Naive thymus-derived CD8-positive, alpha-beta T cell (primary cell): ENCODE measurements around the gene NRXN3. TPM values are rescaled to one million over a fixed set of nuclear protein-coding genes. Genes with fewer than 3 reads are reported as not detected.
"Not testable (repeated sequence)": the region's sequence is repeated elsewhere in the genome, so short reads cannot be mapped to it uniquely, and the experiment has no call there.

Source experiments
- ATAC-seq, 2 donors: fragments of 150-1000 bp; cut with Tn5 transposase in 1 of 2; sonication (Bioruptor Pico), chemical (Tn5 transposase) in 1 of 2; 1 replicate in 1 of 2; 2 replicates in 1 of 2; pipeline ENCODE4 v1.10.0; 2021; ENCODE audit warnings: mild to moderate bottlenecking in 2 of 2, moderate library complexity in 2 of 2
- POLR2A ChIA-PET: fragments of 350-600 bp; sonication (Branson Sonifier 250); formaldehyde crosslinking; loops from one replicate; lab custom pipeline; 2021; ENCODE audit warnings: antibody characterized with exemption; lab: Charles Lee
- DNase-seq, 10 donors: peaks; one replicate each; pipeline versions ENCODE4 v3.0.0 to v3.0.0-alpha.2; 2020 to 2022
- H3K27ac Mint-ChIP-seq, 10 donors: one replicate each; pipeline ENCODE4 v1.8.0; 2020 to 2022; ENCODE audit warnings: mild to moderate bottlenecking in 10 of 10, mixed read lengths in 10 of 10, moderate library complexity in 4 of 10, inconsistent platforms in 1 of 10
- H3K27me3 Mint-ChIP-seq, 5 donors: one replicate each; pipeline ENCODE4 v1.8.0; 2021 to 2022; ENCODE audit warnings: mixed read lengths in 5 of 5
- H3K36me3 Mint-ChIP-seq, 3 donors: one replicate each; pipeline ENCODE4 v1.8.0; 2020 to 2022; ENCODE audit warnings: mixed read lengths in 3 of 3, mild to moderate bottlenecking in 2 of 3, inconsistent platforms in 1 of 3
- H3K4me1 Mint-ChIP-seq, 4 donors: one replicate each; pipeline ENCODE4 v1.8.0; 2021 to 2022; ENCODE audit warnings: mixed read lengths in 4 of 4
- H3K4me3 Mint-ChIP-seq, 10 donors: one replicate each; pipeline ENCODE4 v1.8.0; 2020 to 2022; ENCODE audit warnings: mild to moderate bottlenecking in 10 of 10, mixed read lengths in 10 of 10, moderate library complexity in 6 of 10, inconsistent platforms in 1 of 10
- H3K9me3 Mint-ChIP-seq, 9 donors: one replicate each; pipeline ENCODE4 v1.8.0; 2020 to 2022; ENCODE audit warnings: mixed read lengths in 9 of 9, mild to moderate bottlenecking in 3 of 9, inconsistent platforms in 1 of 9, moderate library complexity in 1 of 9
- polyA plus RNA-seq, 3 donors: library from polyadenylated mRNA; unstranded; fragments of 300-500 nt; fragmentation: Illumina TruSeq; gene quantifications; one replicate each; pipeline ENCODE4 v1.2.3, GENCODE V29; 2021
- total RNA-seq, 8 experiments: library from RNA in 2 of 8; stranded (reverse) in 2 of 8; gene quantifications; one replicate each; pipeline ENCODE4 v1.2.3 and lab custom pipeline; 2021 to 2026

The NRXN3 gene
- total and polyA plus RNA-seq, 5 experiments from 2014 or later = not detected

GRCh38 chr14:78448164-78449094 lies 278.3 kb downstream of the NRXN3 start:
- DNase-seq = no peak
- H3K4me1 Mint-ChIP-seq = no peaks in the 10 kb centered on the region
- no peaks in the 10 kb centered on the region for H3K36me3 Mint-ChIP-seq
- no peak overlapping the region for H3K27ac Mint-ChIP-seq
- ATAC-seq = no peak
- no peak overlapping the region for H3K4me3 Mint-ChIP-seq
- H3K27me3 Mint-ChIP-seq = peaks cover 0 to 7% (median 2%) of the 10 kb centered on the region in 5 donors
- H3K9me3 Mint-ChIP-seq = peaks cover 0 to 4% (median 0%) of the 10 kb centered on the region in 9 donors
- POLR2A ChIA-PET = no interaction called here

- Mint-ChIP-seq H3K27ac (no peak overlapping the region), H3K27me3 (peaks cover 0 to 4% (median 0%) of the 10 kb centered on the region in 5 donors), H3K36me3 (no peaks in the 10 kb centered on the region), H3K4me1 (no peaks in the 10 kb centered on the region), H3K4me3 (no peak overlapping the region), H3K9me3 (peaks cover 0 to 3% (median 0%) of the 10 kb centered on the region in 9 donors)
- DNase-seq (no peak), ATAC-seq (no peak)
- POLR2A ChIA-PET = no interaction called here
Measured at GRCh38 chr14:78450669-78451318, 280.6 kb downstream of the NRXN3 start.

- H3K4me3 Mint-ChIP-seq = no peak overlapping the region
- DNase-seq (no peak), ATAC-seq (no peak)
- POLR2A ChIA-PET = no interaction called here
- H3K36me3 Mint-ChIP-seq = no peaks in the 10 kb centered on the region
- H3K27ac Mint-ChIP-seq = no peak overlapping the region
- peaks cover 0 to 3% (median 0%) of the 10 kb centered on the region in 9 donors for H3K9me3 Mint-ChIP-seq
- peaks cover 0 to 5% (median 0%) of the 10 kb centered on the region in 5 donors for H3K27me3 Mint-ChIP-seq
- no peaks in the 10 kb centered on the region for H3K4me1 Mint-ChIP-seq
Measured at GRCh38 chr14:78451319-78451695, 281.1 kb downstream of the NRXN3 start.

- peaks cover 0 to 13% (median 0%) of the 10 kb centered on the region in 5 donors for H3K27me3 Mint-ChIP-seq
- no peaks in the 10 kb centered on the region for H3K4me1 Mint-ChIP-seq
- DNase-seq (no peak), ATAC-seq (no peak)
- peaks cover 0 to 2% (median 0%) of the 10 kb centered on the region in 9 donors for H3K9me3 Mint-ChIP-seq
- POLR2A ChIA-PET = no interaction called here
- H3K27ac Mint-ChIP-seq = no peak overlapping the region
- H3K4me3 Mint-ChIP-seq = no peak overlapping the region
- no peaks in the 10 kb centered on the region for H3K36me3 Mint-ChIP-seq
Measured at GRCh38 chr14:78455896-78456435, 285.8 kb downstream of the NRXN3 start.

- Mint-ChIP-seq H3K4me3 (no peak overlapping the region), H3K27ac (no peak overlapping the region), H3K27me3 (peaks cover 3 to 18% (median 4%) of the 10 kb centered on the region in 5 donors), H3K9me3 (peaks cover 0 to 17% (median 5%) of the 10 kb centered on the region in 9 donors), H3K4me1 (no peaks in the 10 kb centered on the region), H3K36me3 (peaks cover 0 to 6% (median 0%) of the 10 kb centered on the region in 3 donors)
- POLR2A ChIA-PET = no interaction called here
- ATAC-seq (no peak), DNase-seq (no peak)
Measured at GRCh38 chr14:78469947-78470346, 299.8 kb downstream of the NRXN3 start.

- Mint-ChIP-seq H3K36me3 (no peaks in the 10 kb centered on the region), H3K4me1 (no peaks in the 10 kb centered on the region), H3K27me3 (peaks cover 0 to 15% (median 3%) of the 10 kb centered on the region in 5 donors), H3K4me3 (no peak overlapping the region), H3K27ac (no peak overlapping the region), H3K9me3 (peaks cover 0 to 3% (median 0%) of the 10 kb centered on the region in 9 donors)
- POLR2A ChIA-PET = no interaction called here
- ATAC-seq = no peak
- DNase-seq = no peak
Measured at GRCh38 chr14:78479127-78479780, 309.1 kb downstream of the NRXN3 start.

DNA sequence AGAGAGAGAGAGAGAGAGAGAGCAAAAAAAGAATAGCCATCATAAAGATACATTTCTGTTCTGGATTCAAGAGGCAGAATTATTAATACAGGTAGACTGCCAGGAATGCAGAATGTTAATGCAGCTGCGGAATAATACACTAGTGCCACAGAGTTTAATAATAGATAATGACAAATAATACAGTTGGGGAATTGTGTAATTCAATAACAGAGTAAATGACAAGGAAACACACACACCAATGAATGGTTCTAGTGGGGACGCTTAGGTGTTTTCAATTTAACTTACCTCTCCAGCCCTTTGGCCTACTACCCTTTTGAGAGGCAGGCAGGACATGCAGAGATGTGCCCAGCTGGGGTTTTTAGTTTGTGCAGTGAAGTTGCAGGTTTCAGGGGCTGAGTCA lies 313.9 kb downstream of the NRXN3 start:
- Mint-ChIP-seq H3K4me1 (peaks cover 0 to 2% (median 0%) of the 10 kb centered on the region in 4 donors), H3K27ac (no peak overlapping the region), H3K9me3 (peaks cover 0 to 3% (median 0%) of the 10 kb centered on the region in 9 donors), H3K27me3 (peaks cover 0 to 17% (median 3%) of the 10 kb centered on the region in 5 donors), H3K4me3 (no peak overlapping the region), H3K36me3 (no peaks in the 10 kb centered on the region)
- no peak for DNase-seq
- no peak for ATAC-seq
- POLR2A ChIA-PET = no interaction called here

DNA sequence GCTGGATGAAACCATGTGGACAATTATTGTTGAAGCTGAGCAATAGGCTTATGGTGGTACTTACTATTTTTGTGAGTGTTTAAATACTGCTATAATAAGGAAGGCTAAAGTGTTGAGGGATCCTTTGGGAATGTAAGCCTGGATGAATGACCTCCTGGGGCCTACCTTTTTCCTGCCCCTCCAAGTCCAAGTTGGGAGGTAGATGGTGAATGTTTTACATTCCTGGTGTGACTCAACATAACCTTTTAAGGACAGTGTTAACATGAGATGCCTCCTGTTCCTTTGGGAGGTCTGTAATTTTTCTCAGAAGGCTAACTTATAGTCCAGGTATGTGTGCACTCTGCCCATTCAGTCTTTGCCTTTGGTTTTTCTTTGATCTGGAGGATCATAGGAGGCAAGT lies 315.9 kb downstream of the NRXN3 start:
- DNase-seq (no peak), ATAC-seq (no peak)
- Mint-ChIP-seq H3K9me3 (peaks cover 0 to 3% (median 0%) of the 10 kb centered on the region in 9 donors), H3K27ac (no peak overlapping the region), H3K36me3 (no peaks in the 10 kb centered on the region), H3K4me1 (peaks cover 0 to 2% (median 0%) of the 10 kb centered on the region in 4 donors), H3K27me3 (peaks cover 0 to 14% (median 2%) of the 10 kb centered on the region in 5 donors), H3K4me3 (no peak overlapping the region)
- POLR2A ChIA-PET = no interaction called here

- no peak for DNase-seq
- Mint-ChIP-seq H3K4me1 (peaks cover 0 to 2% (median 0%) of the 10 kb centered on the region in 4 donors), H3K36me3 (no peaks in the 10 kb centered on the region), H3K4me3 (no peak overlapping the region), H3K9me3 (peaks cover 0 to 3% (median 0%) of the 10 kb centered on the region in 9 donors), H3K27me3 (peaks cover 0 to 14% (median 1%) of the 10 kb centered on the region in 5 donors), H3K27ac (no peak overlapping the region)
- POLR2A ChIA-PET = no interaction called here
- no peak for ATAC-seq
Measured at GRCh38 chr14:78486621-78487020, 316.4 kb downstream of the NRXN3 start.

- H3K4me1 Mint-ChIP-seq, H3K27ac Mint-ChIP-seq, ATAC-seq, H3K9me3 Mint-ChIP-seq, POLR2A ChIA-PET, DNase-seq, H3K36me3 Mint-ChIP-seq, H3K4me3 Mint-ChIP-seq: not testable (repeated sequence)
- H3K27me3 Mint-ChIP-seq = peaks cover 0 to 14% (median 1%) of the 10 kb centered on the region in 5 donors
Measured at GRCh38 chr14:78487573-78487972, 317.4 kb downstream of the NRXN3 start.

- peaks cover 0 to under 1% (median 0%) of the 10 kb centered on the region in 9 donors for H3K9me3 Mint-ChIP-seq
- DNase-seq (no peak), ATAC-seq (no peak)
- peaks cover 0 to 2% (median 0%) of the 10 kb centered on the region in 4 donors for H3K4me1 Mint-ChIP-seq
- no peaks in the 10 kb centered on the region for H3K36me3 Mint-ChIP-seq
- H3K4me3 Mint-ChIP-seq = no peak overlapping the region
- peaks cover 0 to 7% (median 1%) of the 10 kb centered on the region in 5 donors for H3K27me3 Mint-ChIP-seq
- POLR2A ChIA-PET = no interaction called here
- no peak overlapping the region for H3K27ac Mint-ChIP-seq
Measured at GRCh38 chr14:78488938-78489337, 318.8 kb downstream of the NRXN3 start.

DNA sequence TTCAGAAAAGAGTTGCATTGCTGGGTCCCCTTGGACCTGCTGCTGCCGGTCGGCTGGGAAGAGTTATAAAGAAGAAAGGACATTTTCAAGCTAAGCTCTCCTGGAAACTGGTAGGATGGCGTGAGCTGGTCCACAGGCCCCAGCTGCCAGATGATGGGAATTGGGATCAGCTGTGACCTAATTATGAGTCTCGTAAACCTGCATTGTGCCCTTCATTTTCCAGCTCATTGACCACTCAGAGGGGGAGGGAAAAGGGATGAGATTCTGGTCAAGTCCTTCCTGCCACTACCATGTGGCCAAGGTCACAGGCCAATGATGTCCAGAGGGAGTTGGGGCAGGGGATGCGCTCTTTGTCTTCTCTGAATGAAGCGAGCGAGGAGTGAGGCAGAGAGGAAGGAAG lies 320.9 kb downstream of the NRXN3 start:
- Mint-ChIP-seq H3K27ac (no peak overlapping the region), H3K27me3 (peaks cover 0 to 6% (median 1%) of the 10 kb centered on the region in 5 donors), H3K4me1 (peaks cover 0 to 2% (median 0%) of the 10 kb centered on the region in 4 donors), H3K9me3 (peaks cover 0 to 2% (median 0%) of the 10 kb centered on the region in 9 donors), H3K4me3 (no peak overlapping the region), H3K36me3 (no peaks in the 10 kb centered on the region)
- POLR2A ChIA-PET = no interaction called here
- ATAC-seq (no peak), DNase-seq (no peak)
